GM11168 (cell line): ENCODE data around the gene TCEAL9.
"Not testable (repeated sequence)": the region's sequence is repeated elsewhere in the genome, so short reads cannot be mapped to it uniquely, and the experiment has no call there.

Source experiments
- in situ Hi-C: fragments of 300-500 bp; cut with MboI; formaldehyde crosslinking; loops from one replicate; pipeline ENCODE4 v1.12.0; 2022; ENCODE audit warnings: low sequenced_read_pairs; ENCODE audit not compliant: unreplicated experiment

TCEAL9 gene

GRCh38 chrX:103356130-103356798, at the start of gene TCEAL9:
Gene TCEAL9 (plus strand): TSS chrX:103356506. CDS start chrX:103357685, 1,179 bp downstream.
- in situ Hi-C loops: no loop called here

GRCh38 chrX:103309860-103310554, 46.3 kb upstream of the TCEAL9 start:
- in situ Hi-C loops: no loop called here

GRCh38 chrX:103310555-103311398, 45.5 kb upstream of the TCEAL9 start, which contains the start of gene BEX2:
Gene BEX2 (minus strand): TSS chrX:103310990. CDS start chrX:103309976, 1,014 bp downstream.
- in situ Hi-C loops: no loop called here

GRCh38 chrX:103311399-103311780, 44.9 kb upstream of the TCEAL9 start:
- in situ Hi-C loops: no loop called here

GRCh38 chrX:103329991-103330390, 26.3 kb upstream of the TCEAL9 start, which contains the start of gene TCEAL7:
Gene TCEAL7 (plus strand): TSS chrX:103330239. CDS start chrX:103331404, 1,165 bp downstream.
- in situ Hi-C loops: loop anchor here (25.0 kb wide), 1 partner anchor 132 kb away; no protein-coding TSS in a partner anchor

- in situ Hi-C loops: loop anchor here (25.0 kb wide), 1 partner anchor 132 kb away; no protein-coding TSS in a partner anchor
Measured at GRCh38 chrX:103330681-103331288, 25.5 kb upstream of the TCEAL9 start.

GRCh38 chrX:103338663-103339062, 17.6 kb upstream of the TCEAL9 start:
- in situ Hi-C loops: loop anchor here (25.0 kb wide), 1 partner anchor 124 kb away; no protein-coding TSS in a partner anchor

GRCh38 chrX:103343105-103343504, 13.2 kb upstream of the TCEAL9 start:
- in situ Hi-C loops: loop anchor here (25.0 kb wide), 1 partner anchor 119 kb away; no protein-coding TSS in a partner anchor

GRCh38 chrX:103344606-103345005, 11.7 kb upstream of the TCEAL9 start:
- in situ Hi-C loops: loop anchor here (25.0 kb wide), 1 partner anchor 118 kb away; no protein-coding TSS in a partner anchor

- in situ Hi-C loops: loop anchor here (25.0 kb wide), 1 partner anchor 114 kb away; no protein-coding TSS in a partner anchor
Measured at GRCh38 chrX:103347682-103348397, 8.5 kb upstream of the TCEAL9 start.

GRCh38 chrX:103356858-103357257, 552 bp downstream of the TCEAL9 start:
- in situ Hi-C loops: no loop called here

GRCh38 chrX:103357871-103358270, 1.6 kb downstream of the TCEAL9 start:
- in situ Hi-C loops: no loop called here

GRCh38 chrX:103359605-103360004, 3.3 kb downstream of the TCEAL9 start:
- in situ Hi-C loops: not testable (repeated sequence)

- in situ Hi-C loops: no loop called here
Measured at GRCh38 chrX:103360092-103360491, 3.8 kb downstream of the TCEAL9 start.

GRCh38 chrX:103360916-103361315, 4.6 kb downstream of the TCEAL9 start:
- in situ Hi-C loops: no loop called here

- in situ Hi-C loops: no loop called here
Measured at GRCh38 chrX:103361798-103362197, 5.5 kb downstream of the TCEAL9 start.

- in situ Hi-C loops: no loop called here
Measured at GRCh38 chrX:103362474-103362873, 6.2 kb downstream of the TCEAL9 start.

GRCh38 chrX:103363046-103363445, 6.7 kb downstream of the TCEAL9 start:
- in situ Hi-C loops: no loop called here

- in situ Hi-C loops: no loop called here
Measured at GRCh38 chrX:103367502-103367901, 11.2 kb downstream of the TCEAL9 start.
